B cell (primary cell): ENCODE measurements around the gene YIPF5. TPM values are rescaled to one million over a fixed set of nuclear protein-coding genes. Genes with fewer than 3 reads are reported as not detected.
A peak's percentile ranks its signal among the peaks of the same experiment; 100 is the strongest.

ENCODE experiments used
- ATAC-seq: fragments of 200-7000 bp; cut with Tn5 transposase; one replicate; pipeline ENCODE4 v1.10.0; 2021; ENCODE audit warnings: low read depth, mild to moderate bottlenecking, moderate number of reproducible peaks, moderate library complexity
- CTCF ChIA-PET: fragments of 350-600 bp; sonication (Branson Sonifier 250); formaldehyde crosslinking; loops from one replicate; lab custom pipeline; 2021; ENCODE audit warnings: antibody characterized with exemption, inconsistent platforms; lab: Charles Lee
- POLR2A ChIA-PET: fragments of 350-600 bp; sonication (Branson Sonifier 250); formaldehyde crosslinking; loops from one replicate; lab custom pipeline; 2021; ENCODE audit warnings: antibody characterized with exemption; lab: Charles Lee
- DNase-seq: peaks from one replicate; pipeline ENCODE4 v3.0.0; 2013
- H2AFZ ChIP-seq: 2 replicates; pipeline ENCODE4 v1.6.1; 2012; ENCODE audit warnings: mild to moderate bottlenecking, low read depth, low read length; ENCODE audit not compliant: insufficient read depth, poor library complexity, severe bottlenecking
- H3K27ac ChIP-seq, 2 donors: 1 replicate in 1 of 2; 2 replicates in 1 of 2; pipeline ENCODE4 v1.5.1; 2012 to 2013; ENCODE audit warnings: low read length in 2 of 2, mild to moderate bottlenecking in 2 of 2, moderate library complexity in 1 of 2
- H3K27me3 ChIP-seq, 4 experiments: fragments of 200-600 bp in 1 of 4; sonication (generic) in 1 of 4; replicated peaks in 1 of 4; 1 replicate in 2 of 4; 2 replicates in 2 of 4; pipeline versions ENCODE4 v1.6.1 to v1.7.0; 2013 to 2016; ENCODE audit warnings: low read length in 3 of 4, mild to moderate bottlenecking in 2 of 4, mixed read lengths in 1 of 4, moderate library complexity in 1 of 4; ENCODE audit not compliant: insufficient read depth in 4 of 4, control insufficient read depth in 3 of 4; ENCODE audit errors: control extremely low read depth in 1 of 4
- H3K36me3 ChIP-seq, 2 experiments: replicated peaks in 1 of 2; 1 replicate in 1 of 2; 2 replicates in 1 of 2; pipeline versions ENCODE4 v1.6.1 to v1.7.1; 2013; ENCODE audit warnings: low read length in 1 of 2; ENCODE audit not compliant: insufficient read depth in 2 of 2, control insufficient read depth in 1 of 2; ENCODE audit errors: control extremely low read depth in 1 of 2, extremely low read depth in 1 of 2
- H3K4me1 ChIP-seq, 2 donors: fragments of 200-600 bp in 1 of 2; sonication (generic) in 1 of 2; 1 replicate in 1 of 2; 2 replicates in 1 of 2; pipeline versions ENCODE4 v1.5.1 to v1.6.1; 2013 to 2017; ENCODE audit warnings: low read length in 2 of 2; ENCODE audit not compliant: control insufficient read depth in 2 of 2, insufficient read depth in 2 of 2
- H3K4me2 ChIP-seq: replicated peaks from 2 replicates; pipeline ENCODE3; 2012; ENCODE audit warnings: mild to moderate bottlenecking, low read depth, low read length; ENCODE audit not compliant: poor library complexity, severe bottlenecking
- H3K4me3 ChIP-seq, 5 experiments: fragments of 200-600 bp in 1 of 5; sonication (generic) in 1 of 5; 1 replicate in 3 of 5; 2 replicates in 2 of 5; pipeline versions ENCODE4 v1.5.1 to v1.7.0; 2011 to 2016; ENCODE audit warnings: low read length in 4 of 5, mild to moderate bottlenecking in 4 of 5, low read depth in 2 of 5, control low read depth in 1 of 5, moderate library complexity in 1 of 5; ENCODE audit not compliant: insufficient read depth in 1 of 5; ENCODE audit errors: control extremely low read depth in 1 of 5, extremely low read depth in 1 of 5
- H3K79me2 ChIP-seq: fragments of 200-600 bp; sonication (generic); one replicate; pipeline ENCODE4 v1.6.0; 2016; ENCODE audit warnings: low read length; ENCODE audit not compliant: control insufficient read depth, insufficient read depth
- H3K9ac ChIP-seq: fragments of 200-600 bp; sonication (generic); 2 replicates; pipeline ENCODE4 v1.6.1; 2017; ENCODE audit warnings: mild to moderate bottlenecking, low read length, moderate library complexity
- H3K9me3 ChIP-seq, 3 donors: one replicate each; pipeline versions ENCODE4 v1.6.1 to v1.7.1; 2013; ENCODE audit warnings: low read length in 2 of 3; ENCODE audit not compliant: control insufficient read depth in 2 of 3, insufficient read depth in 1 of 3; ENCODE audit errors: control extremely low read depth in 1 of 3
- H4K20me1 ChIP-seq: 2 replicates; pipeline ENCODE4 v1.6.0; 2012; ENCODE audit warnings: mild to moderate bottlenecking, low read length; ENCODE audit not compliant: insufficient read depth, control insufficient read depth, poor library complexity, severe bottlenecking
- H3K27ac Mint-ChIP-seq: one replicate; pipeline ENCODE4 v1.8.0; 2021; ENCODE audit warnings: mixed read lengths
- H3K27me3 Mint-ChIP-seq: one replicate; pipeline ENCODE4 v1.8.0; 2021; ENCODE audit warnings: mixed read lengths
- H3K4me1 Mint-ChIP-seq: one replicate; pipeline ENCODE4 v1.8.0; 2021; ENCODE audit warnings: mixed read lengths
- H3K4me3 Mint-ChIP-seq: one replicate; pipeline ENCODE4 v1.8.0; 2021; ENCODE audit warnings: mixed read lengths
- H3K9me3 Mint-ChIP-seq: one replicate; pipeline ENCODE4 v1.8.0; 2022; ENCODE audit warnings: mixed read lengths; ENCODE audit not compliant: insufficient read depth
- EZH2 ChIP-seq: IDR thresholded peaks from 2 replicates; pipeline ENCODE4 v1.6.1; 2012; ENCODE audit warnings: borderline replicate concordance, low read depth, mild to moderate bottlenecking, moderate library complexity, low read length; ENCODE audit not compliant: insufficient read depth, poor library complexity, severe bottlenecking
- WGBS: methylation state at CpG from one replicate; pipeline ENCODE4 v1.1.5; 2013; ENCODE audit warnings: missing lambda C conversion rate; ENCODE audit not compliant: insufficient coverage; 5-methylcytosine and 5-hydroxymethylcytosine counted together
- intact Hi-C: fragments of 100-400 bp; cut with micrococcal nuclease; formaldehyde crosslinking; loops from one replicate; pipeline ENCODE4 v1.10.0; 2022
- polyA plus RNA-seq: library from polyadenylated mRNA; depleted of rRNA; stranded (reverse); fragments of >200 nt; gene quantifications from 2 replicates; pipeline ENCODE4 v1.2.3, GENCODE V29; 2012
- total RNA-seq, 2 donors: library from RNA; stranded (reverse); fragments of 120-200 nt in 1 of 2; gene quantifications; 1 replicate in 1 of 2; 2 replicates in 1 of 2; pipeline versions ENCODE4 v1.2.3 to v1.2.4, GENCODE V29; 2013 to 2022
- TF ChIP-seq, protein P1 (sequence below): fragments of 200-600 bp; IDR thresholded peaks from one replicate; pipeline ENCODE4 v1.8.0; 2022; ENCODE audit warnings: antibody characterized with exemption, mild to moderate bottlenecking

The YIPF5 gene
- total and polyA plus RNA-seq, 2 donors (not counting 1 experiment from before 2014, with no cell fraction given), result 7.2 to 24.0 TPM

GRCh38 chr5:144169904-144170275 is 569 bp downstream of the YIPF5 start:
- Histone ChIP-seq H3K27me3 (no peaks in the 10 kb centered on the region), H3K4me1 (peaks cover 13 to 15% of the 10 kb centered on the region in 2 donors), H3K9me3 (no peaks in the 10 kb centered on the region), H3K4me3 (peak overlapping the region; percentile 44 to 92 (median 69)), H4K20me1 (no peaks in the 10 kb centered on the region), H2AFZ (peak overlapping the region; percentile 87), H3K9ac (peak overlapping the region; percentile 78), H3K4me2 (peak overlapping the region; percentile 75), H3K36me3 (peaks cover 6 to 28% of the 10 kb centered on the region in 2 experiments), H3K27ac (peak overlapping the region; percentile 61 to 85), H3K79me2 (peaks cover 34% of the 10 kb centered on the region)
- Mint-ChIP-seq H3K27me3 (peaks cover 6% of the 10 kb centered on the region), H3K9me3 (no peaks in the 10 kb centered on the region), H3K27ac (peak overlapping the region; percentile 97), H3K4me3 (peak overlapping the region; percentile 93), H3K4me1 (peaks cover 30% of the 10 kb centered on the region)
- no CpG with 5 or more reads among the region's 12 CpGs for WGBS
- intact Hi-C loops, result loop anchor here (1.0 kb wide), 4 partner anchors 13 to 1400 kb away; partner anchors contain the start of gene ARHGAP26
- ChIA-PET CTCF (interaction anchor here (1.0 to 6.3 kb wide), 7 partner anchors 11 to 1281 kb away, joined by 3 to 56 read pairs (median 7); no protein-coding TSS in a partner anchor), POLR2A (interaction anchor here (1.1 kb wide), 1 partner anchor 26 kb away, joined by 3 read pairs; no protein-coding TSS in a partner anchor)
- DNase-seq, result no peak
- ATAC-seq, result no peak
- no peak for TF ChIP-seq EZH2
- TF ChIP-seq, protein P1, sequence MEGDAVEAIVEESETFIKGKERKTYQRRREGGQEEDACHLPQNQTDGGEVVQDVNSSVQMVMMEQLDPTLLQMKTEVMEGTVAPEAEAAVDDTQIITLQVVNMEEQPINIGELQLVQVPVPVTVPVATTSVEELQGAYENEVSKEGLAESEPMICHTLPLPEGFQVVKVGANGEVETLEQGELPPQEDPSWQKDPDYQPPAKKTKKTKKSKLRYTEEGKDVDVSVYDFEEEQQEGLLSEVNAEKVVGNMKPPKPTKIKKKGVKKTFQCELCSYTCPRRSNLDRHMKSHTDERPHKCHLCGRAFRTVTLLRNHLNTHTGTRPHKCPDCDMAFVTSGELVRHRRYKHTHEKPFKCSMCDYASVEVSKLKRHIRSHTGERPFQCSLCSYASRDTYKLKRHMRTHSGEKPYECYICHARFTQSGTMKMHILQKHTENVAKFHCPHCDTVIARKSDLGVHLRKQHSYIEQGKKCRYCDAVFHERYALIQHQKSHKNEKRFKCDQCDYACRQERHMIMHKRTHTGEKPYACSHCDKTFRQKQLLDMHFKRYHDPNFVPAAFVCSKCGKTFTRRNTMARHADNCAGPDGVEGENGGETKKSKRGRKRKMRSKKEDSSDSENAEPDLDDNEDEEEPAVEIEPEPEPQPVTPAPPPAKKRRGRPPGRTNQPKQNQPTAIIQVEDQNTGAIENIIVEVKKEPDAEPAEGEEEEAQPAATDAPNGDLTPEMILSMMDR, result no peak

GRCh38 chr5:144167998-144168397 is 2.5 kb downstream of the YIPF5 start:
- Mint-ChIP-seq H3K9me3 (no peaks in the 10 kb centered on the region), H3K27ac (peak overlapping the region; percentile 77), H3K4me3 (no peak overlapping the region), H3K27me3 (peaks cover 2% of the 10 kb centered on the region), H3K4me1 (peaks cover 30% of the 10 kb centered on the region)
- DNase-seq (no peak), ATAC-seq (no peak)
- H3K9me3 ChIP-seq, result no peaks in the 10 kb centered on the region
- H3K36me3 ChIP-seq, result peaks cover 11 to 44% of the 10 kb centered on the region in 2 experiments
- H3K4me2 ChIP-seq, result no peak overlapping the region
- POLR2A ChIA-PET, result no interaction called here
- no peak for TF ChIP-seq EZH2
- TF ChIP-seq, protein P1, result no peak
- WGBS, result 100% methylated on average over 2 of the region's 3 CpGs
- no peak overlapping the region for H2AFZ ChIP-seq
- H3K4me1 ChIP-seq, result peaks cover 13 to 15% of the 10 kb centered on the region in 2 donors
- H3K4me3 ChIP-seq, result no peak overlapping the region
- CTCF ChIA-PET, result no interaction called here
- H3K27me3 ChIP-seq, result no peaks in the 10 kb centered on the region
- intact Hi-C loops, result no loop called here
- H3K79me2 ChIP-seq, result peaks cover 34% of the 10 kb centered on the region
- peaks cover 4% of the 10 kb centered on the region for H4K20me1 ChIP-seq
- H3K9ac ChIP-seq, result no peak overlapping the region
- no peak overlapping the region for H3K27ac ChIP-seq
